Lung (tissue), 12 donors: ENCODE measurements around the gene MYH11. TPM values are rescaled to one million over a fixed set of nuclear protein-coding genes. Genes with fewer than 3 reads are reported as not detected.
A peak's percentile ranks its signal among the peaks of the same experiment; 100 is the strongest.

ENCODE experiments used
- ATAC-seq: fragments of 200-7000 bp; cut with Tn5 transposase; one replicate; pipeline ENCODE4 v1.9.1; 2020; ENCODE audit warnings: moderate number of reproducible peaks; ENCODE audit not compliant: insufficient read depth, low FRiP score
- DNase-seq, 3 donors: peaks; one replicate each; pipeline ENCODE4 v3.0.0-alpha.2; 2013 to 2017
- H3K27ac ChIP-seq, 2 donors: one replicate each; pipeline ENCODE4 v1.5.1; 2013; ENCODE audit warnings: mild to moderate bottlenecking in 2 of 2, moderate library complexity in 2 of 2, control low read depth in 1 of 2, inconsistent platforms in 1 of 2, low read depth in 1 of 2, low read length in 1 of 2
- H3K27me3 ChIP-seq, 3 donors: one replicate each; pipeline ENCODE4 v1.5.1; 2013; ENCODE audit warnings: low read length in 2 of 3; ENCODE audit not compliant: control insufficient read depth in 3 of 3, insufficient read depth in 3 of 3
- H3K36me3 ChIP-seq, 4 donors: one replicate each; pipeline ENCODE4 v1.5.1; 2013; ENCODE audit warnings: low read length in 4 of 4, mild to moderate bottlenecking in 1 of 4, moderate library complexity in 1 of 4; ENCODE audit not compliant: control insufficient read depth in 4 of 4, insufficient read depth in 4 of 4
- H3K4me1 ChIP-seq, 5 donors: one replicate each; pipeline ENCODE4 v1.5.1; 2013; ENCODE audit warnings: low read length in 5 of 5, mild to moderate bottlenecking in 2 of 5, moderate library complexity in 1 of 5; ENCODE audit not compliant: control insufficient read depth in 5 of 5, insufficient read depth in 5 of 5
- H3K4me3 ChIP-seq: one replicate; pipeline ENCODE4 v1.5.1; 2013; ENCODE audit warnings: mild to moderate bottlenecking, control low read depth, moderate library complexity
- H3K9ac ChIP-seq, 2 donors: one replicate each; pipeline ENCODE4 v1.5.1; 2013; ENCODE audit warnings: low read length in 2 of 2, control low read depth in 1 of 2; ENCODE audit not compliant: insufficient read depth in 1 of 2
- H3K9me3 ChIP-seq, 4 donors: one replicate each; pipeline ENCODE4 v1.5.1; 2013; ENCODE audit warnings: low read length in 3 of 4, mild to moderate bottlenecking in 1 of 4, moderate library complexity in 1 of 4; ENCODE audit not compliant: control insufficient read depth in 4 of 4, insufficient read depth in 3 of 4
- WGBS, 2 donors: extraction: QIAGEN DNeasy Blood & Tissue Kit; methylation state at CpG; one replicate each; pipeline ENCODE4 v1.1.7; 2013; 5-methylcytosine and 5-hydroxymethylcytosine counted together
- polyA plus RNA-seq, 2 donors: library from polyadenylated mRNA; stranded (reverse); fragments of 200-250 nt; gene quantifications; one replicate each; pipeline ENCODE4 v1.2.1, GENCODE V29; 2013
- total RNA-seq, 2 donors: library from RNA; depleted of rRNA in 1 of 2; stranded (reverse); fragments of >200 nt in 1 of 2; gene quantifications; one replicate each; pipeline ENCODE4 v1.2.1, GENCODE V29; 2014 to 2021
- TF ChIP-seq, protein P1 (sequence below): IDR thresholded peaks from 2 replicates; pipeline ENCODE4 v1.5.1; 2012; ENCODE audit warnings: mild to moderate bottlenecking; ENCODE audit errors: control extremely low read depth, extremely low read depth
- donor health status: control.
- donor health status: control.
- donor health status: Bipolar disorder and iron deficiency.
- donor health status: healthy.
- donor health status: DM: yes; HTN: yes; CAD: no.

The MYH11 gene
- total and polyA plus RNA-seq, 4 donors, result 25.7 to 146 (median 55.0) TPM

DNA sequence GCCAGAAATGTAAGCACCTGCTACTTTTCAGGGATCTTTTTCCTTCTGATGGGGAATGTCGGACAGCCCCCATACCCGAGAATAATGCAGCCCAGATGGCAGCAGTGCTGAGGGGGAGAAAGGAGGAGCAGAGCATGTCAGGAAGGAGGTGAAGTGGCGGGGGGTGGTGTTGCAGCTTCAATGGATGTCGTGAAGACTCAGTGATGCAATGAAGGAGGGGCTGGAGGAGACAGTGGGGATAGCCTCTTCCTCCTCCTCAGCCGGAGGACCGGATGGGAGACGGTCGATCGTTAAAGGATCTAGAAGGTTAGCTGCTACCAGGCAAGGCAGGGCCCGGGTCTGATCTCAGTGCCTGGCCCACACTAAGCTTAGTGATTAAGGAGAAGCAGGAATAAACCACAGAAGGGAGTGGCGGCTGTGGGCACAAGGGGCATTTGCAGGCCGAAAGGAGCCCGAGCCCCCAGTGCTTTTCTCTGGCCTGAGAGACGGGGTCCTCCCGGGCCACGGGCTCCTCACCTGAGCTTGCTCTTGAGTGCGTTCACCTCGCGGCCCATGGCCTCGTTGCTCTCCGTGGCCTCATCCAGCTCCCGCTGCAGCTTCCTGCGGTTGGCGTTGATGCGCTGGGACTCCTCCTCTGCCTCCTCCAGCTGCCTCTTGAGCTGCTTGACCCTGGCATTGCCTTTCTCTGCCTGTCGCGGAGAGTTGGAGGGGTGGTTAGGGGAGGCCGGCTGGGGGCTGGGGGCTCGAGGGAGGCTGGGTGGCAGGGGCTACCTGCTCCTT lies 142.2 kb downstream of the MYH11 start:
- ATAC-seq, result no peak
- H3K36me3 ChIP-seq, result peaks cover 0 to 35% (median 3%) of the 10 kb centered on the region in 4 donors
- no peak overlapping the region for H3K27ac ChIP-seq
- H3K9ac ChIP-seq, result no peak overlapping the region
- H3K9me3 ChIP-seq, result no peaks in the 10 kb centered on the region
- H3K4me1 ChIP-seq, result no peaks in the 10 kb centered on the region
- no peak overlapping the region for H3K4me3 ChIP-seq
- WGBS, 2 donors, result 90 to 91% methylated on average over 29 of the region's 29 CpGs
- H3K27me3 ChIP-seq, result no peaks in the 10 kb centered on the region
- no peak for DNase-seq
- TF ChIP-seq, protein P1, sequence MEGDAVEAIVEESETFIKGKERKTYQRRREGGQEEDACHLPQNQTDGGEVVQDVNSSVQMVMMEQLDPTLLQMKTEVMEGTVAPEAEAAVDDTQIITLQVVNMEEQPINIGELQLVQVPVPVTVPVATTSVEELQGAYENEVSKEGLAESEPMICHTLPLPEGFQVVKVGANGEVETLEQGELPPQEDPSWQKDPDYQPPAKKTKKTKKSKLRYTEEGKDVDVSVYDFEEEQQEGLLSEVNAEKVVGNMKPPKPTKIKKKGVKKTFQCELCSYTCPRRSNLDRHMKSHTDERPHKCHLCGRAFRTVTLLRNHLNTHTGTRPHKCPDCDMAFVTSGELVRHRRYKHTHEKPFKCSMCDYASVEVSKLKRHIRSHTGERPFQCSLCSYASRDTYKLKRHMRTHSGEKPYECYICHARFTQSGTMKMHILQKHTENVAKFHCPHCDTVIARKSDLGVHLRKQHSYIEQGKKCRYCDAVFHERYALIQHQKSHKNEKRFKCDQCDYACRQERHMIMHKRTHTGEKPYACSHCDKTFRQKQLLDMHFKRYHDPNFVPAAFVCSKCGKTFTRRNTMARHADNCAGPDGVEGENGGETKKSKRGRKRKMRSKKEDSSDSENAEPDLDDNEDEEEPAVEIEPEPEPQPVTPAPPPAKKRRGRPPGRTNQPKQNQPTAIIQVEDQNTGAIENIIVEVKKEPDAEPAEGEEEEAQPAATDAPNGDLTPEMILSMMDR, result no peak

DNA sequence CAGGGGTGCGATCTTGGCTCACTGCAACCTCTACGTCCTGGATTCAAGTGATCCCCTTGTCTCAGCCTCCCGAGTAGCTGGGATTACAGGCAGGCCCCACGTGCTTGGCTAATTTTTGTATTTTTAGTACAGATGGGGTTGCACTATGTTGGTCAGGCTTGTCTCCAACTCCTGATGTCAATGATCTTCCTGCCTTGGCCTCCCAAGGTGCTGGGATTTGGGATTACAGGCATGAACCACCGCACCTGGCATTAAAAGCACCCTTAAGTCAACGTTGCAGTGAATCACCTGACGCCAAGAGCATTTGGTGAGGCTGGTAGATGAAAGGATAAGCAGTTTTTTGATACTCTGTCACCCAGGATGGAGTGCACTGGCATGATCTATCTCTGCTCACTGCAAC lies 147.8 kb downstream of the MYH11 start:
- Histone ChIP-seq H3K36me3 (peaks cover 0 to 13% (median 8%) of the 10 kb centered on the region in 4 donors), H3K9ac (no peak overlapping the region), H3K27me3 (no peaks in the 10 kb centered on the region), H3K27ac (no peak overlapping the region), H3K9me3 (peaks cover 0 to 2% (median 0%) of the 10 kb centered on the region in 4 donors), H3K4me1 (no peaks in the 10 kb centered on the region), H3K4me3 (no peak overlapping the region)
- 91 to 94% methylated on average over 7 of the region's 7 CpGs for WGBS, 2 donors
- ATAC-seq (no peak), DNase-seq (no peak)
- TF ChIP-seq, protein P1, result no peak

DNA sequence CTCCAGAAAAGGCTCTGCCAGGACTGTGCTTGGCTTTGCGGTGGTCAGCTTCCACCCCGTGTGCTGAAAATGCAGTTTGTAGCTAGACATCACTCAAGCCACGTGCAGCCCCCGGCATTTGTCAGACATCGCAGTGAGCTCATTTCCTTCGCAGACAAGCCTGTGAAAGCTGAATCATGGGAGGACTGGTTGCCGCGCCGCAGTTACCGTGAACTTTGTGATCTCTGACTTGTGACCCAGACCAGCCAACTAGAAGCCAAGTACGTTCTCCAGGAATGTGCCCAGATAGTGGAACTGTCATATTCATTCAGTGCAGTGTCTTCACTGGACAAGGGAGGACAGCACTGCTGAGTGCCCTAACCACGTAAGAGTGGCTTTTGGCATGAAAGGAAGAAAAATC lies 148.7 kb downstream of the MYH11 start:
- 77 to 91% methylated on average over 12 of the region's 12 CpGs for WGBS, 2 donors
- ATAC-seq, result peak; percentile 19
- peaks cover 0 to 2% (median 0%) of the 10 kb centered on the region in 4 donors for H3K9me3 ChIP-seq
- H3K36me3 ChIP-seq, result peaks cover 0 to 10% (median 8%) of the 10 kb centered on the region in 4 donors
- H3K9ac ChIP-seq, result no peak overlapping the region
- no peak overlapping the region for H3K4me3 ChIP-seq
- no peaks in the 10 kb centered on the region for H3K27me3 ChIP-seq
- no peaks in the 10 kb centered on the region for H3K4me1 ChIP-seq
- TF ChIP-seq, protein P1, result no peak
- H3K27ac ChIP-seq, result no peak overlapping the region
- DNase-seq, result peak; percentile 16 to 31 (median 28)

DNA sequence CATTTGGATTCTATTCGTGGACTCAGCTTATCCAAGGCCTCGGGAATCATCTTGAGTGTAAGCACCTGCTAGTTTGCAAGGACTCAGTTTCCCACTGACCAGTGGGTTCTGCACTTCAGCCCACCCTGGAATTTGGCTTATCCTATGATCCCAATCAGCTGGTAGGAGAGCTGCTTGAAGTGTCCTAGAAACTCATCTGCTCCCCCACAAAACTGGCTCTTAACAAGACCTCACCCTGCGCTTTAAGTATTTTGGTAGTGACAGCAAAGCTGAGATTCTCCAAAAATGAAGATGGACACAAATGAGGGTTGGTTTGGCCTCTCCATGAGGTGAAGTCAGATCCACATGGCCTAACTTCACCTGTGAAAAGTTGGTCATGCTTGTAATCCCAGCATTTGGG lies 149.5 kb downstream of the MYH11 start:
- no peaks in the 10 kb centered on the region for H3K27me3 ChIP-seq
- ATAC-seq (no peak), DNase-seq (no peak)
- H3K27ac ChIP-seq, result no peak overlapping the region
- whole genome bisulfite sequencing, 2 donors, result 97 to 98% methylated on average over 3 of the region's 3 CpGs
- H3K4me1 ChIP-seq, result no peaks in the 10 kb centered on the region
- H3K9me3 ChIP-seq, result peaks cover 0 to 2% (median 0%) of the 10 kb centered on the region in 4 donors
- TF ChIP-seq, protein P1, result no peak
- H3K9ac ChIP-seq, result no peak overlapping the region
- H3K36me3 ChIP-seq, result peaks cover 0 to 11% (median 8%) of the 10 kb centered on the region in 4 donors
- no peak overlapping the region for H3K4me3 ChIP-seq
